ENCODE data around the gene ALS2CL.

Gene ALS2CL

DNA sequence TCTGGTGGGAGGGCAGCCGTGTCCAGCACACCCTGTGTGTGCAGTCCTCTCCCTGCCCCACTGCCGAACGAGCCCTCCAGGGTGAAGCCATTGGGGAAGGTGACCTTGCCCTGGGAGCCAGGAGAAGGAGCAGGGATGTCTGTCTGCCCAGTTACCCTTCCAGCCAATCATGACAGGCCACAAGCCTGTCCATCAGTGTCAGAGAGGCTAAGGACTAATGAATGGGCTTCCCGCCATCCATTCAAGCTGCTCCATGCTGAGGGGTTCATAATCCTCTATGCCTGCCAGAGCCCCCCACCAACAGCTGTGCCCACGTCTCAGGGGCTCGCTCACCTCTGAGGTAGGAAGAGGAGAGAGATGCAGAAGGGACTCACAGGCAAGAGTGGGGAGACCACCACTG, 15.2 kb downstream of the ALS2CL start:
- DNase-seq (ENCODE audit: low read depth in 2 of 2), result no peak

DNA sequence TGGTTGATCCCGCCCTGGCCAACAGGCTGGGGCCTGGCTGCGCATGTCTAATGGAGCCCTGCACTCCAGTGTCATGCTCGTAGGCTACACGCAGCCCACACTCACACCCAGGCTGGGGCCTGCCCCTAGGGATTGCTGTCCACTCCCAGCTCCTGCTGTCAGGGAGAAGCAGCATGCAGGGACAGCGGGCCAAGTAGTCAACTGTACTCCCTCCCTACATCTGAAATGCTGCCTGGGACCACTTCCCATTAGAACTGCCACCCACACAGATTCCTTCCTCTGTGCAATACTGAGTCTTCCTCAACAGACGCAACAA, 16.1 kb downstream of the ALS2CL start:
- no peak for DNase-seq (ENCODE audit: low read depth in 2 of 2)

DNA sequence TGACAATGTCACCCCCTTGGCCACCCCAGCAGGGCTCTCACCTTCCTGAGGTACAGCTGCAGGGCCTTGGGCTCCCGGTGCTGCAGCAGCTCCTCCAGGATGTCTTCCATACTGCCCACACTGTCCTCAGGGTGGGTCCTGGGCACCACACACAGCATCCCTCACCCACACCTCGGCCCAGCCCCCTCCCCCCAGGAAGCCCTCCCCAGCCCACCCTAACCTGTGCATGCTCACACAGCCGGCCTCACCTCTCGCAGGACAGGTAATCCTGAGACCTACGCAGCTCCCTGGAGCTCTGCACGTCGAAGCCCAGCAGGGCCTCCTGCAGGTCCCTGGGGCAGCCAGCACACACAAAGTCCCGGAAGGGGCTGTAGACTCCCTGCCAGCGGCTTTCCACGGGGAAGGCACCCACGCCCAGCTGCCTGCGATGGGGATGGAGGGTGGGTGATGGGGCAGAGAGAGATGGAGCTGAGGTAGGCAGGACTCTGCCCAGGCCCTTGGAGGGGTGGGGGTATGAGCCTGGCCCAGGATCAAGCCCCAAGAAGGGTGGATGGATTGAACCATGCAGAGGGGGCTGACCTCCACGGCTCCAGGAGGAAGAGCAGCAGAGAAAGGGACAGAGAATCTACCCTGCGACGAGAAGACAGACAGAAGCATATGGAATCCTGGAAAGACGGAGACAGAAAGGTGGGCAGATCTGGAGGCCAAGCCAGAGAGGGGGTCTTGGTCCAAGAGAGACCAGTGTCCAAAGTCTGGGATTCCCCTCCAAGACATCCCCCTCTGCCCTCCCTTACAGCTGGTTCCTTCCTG, 16.7 kb downstream of the ALS2CL start:
- no peak for DNase-seq (ENCODE audit: low read depth in 2 of 2)

GRCh38 chr3:46675843-46676567, 17.5 kb downstream of the ALS2CL start:
- DNase-seq (ENCODE audit: low read depth in 2 of 2), result no peak

GRCh38 chr3:46675426-46675825, 18.1 kb downstream of the ALS2CL start:
- no peak for DNase-seq (ENCODE audit: low read depth in 2 of 2)

DNA sequence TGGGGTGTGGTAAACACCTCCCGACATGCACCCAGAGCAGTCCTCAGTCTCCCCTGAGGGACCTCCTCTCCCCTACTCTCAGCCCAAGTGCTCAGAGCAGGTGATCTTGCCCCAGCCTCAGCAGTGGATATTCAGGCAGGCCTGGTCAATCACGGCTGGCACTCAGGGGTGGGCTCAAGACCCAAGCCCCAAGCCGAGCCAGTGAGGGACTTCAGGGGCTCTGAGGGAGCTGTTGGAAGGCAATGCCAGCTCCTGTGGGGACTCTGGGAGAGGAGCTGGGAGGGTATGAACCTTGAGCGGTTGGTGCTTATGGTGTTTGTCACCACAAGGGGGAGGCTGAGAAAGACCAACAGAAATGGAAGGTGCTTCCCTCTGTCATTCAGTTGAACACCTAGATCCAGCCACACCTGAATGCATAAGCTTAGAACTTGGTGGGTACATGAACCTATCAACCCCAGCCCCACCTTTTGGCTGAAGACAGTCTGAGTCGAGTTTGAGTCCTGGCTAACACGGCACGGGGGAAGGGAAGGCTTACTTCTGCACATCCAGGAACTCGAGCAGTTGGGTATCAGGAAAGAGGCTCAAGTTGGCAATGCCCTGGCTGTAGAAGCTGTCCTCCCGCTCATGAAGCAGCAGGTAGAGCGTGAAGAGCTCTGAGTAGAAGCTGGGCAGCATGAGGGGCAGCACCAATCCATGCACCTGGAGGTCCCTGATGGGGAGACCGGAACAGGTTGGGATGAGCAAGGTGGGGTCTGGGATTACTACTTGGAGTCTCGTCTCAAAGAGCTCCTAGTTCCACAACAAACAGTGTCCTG, 19.2 kb downstream of the ALS2CL start:
- no peak for DNase-seq (ENCODE audit: low read depth in 2 of 2)

DNA sequence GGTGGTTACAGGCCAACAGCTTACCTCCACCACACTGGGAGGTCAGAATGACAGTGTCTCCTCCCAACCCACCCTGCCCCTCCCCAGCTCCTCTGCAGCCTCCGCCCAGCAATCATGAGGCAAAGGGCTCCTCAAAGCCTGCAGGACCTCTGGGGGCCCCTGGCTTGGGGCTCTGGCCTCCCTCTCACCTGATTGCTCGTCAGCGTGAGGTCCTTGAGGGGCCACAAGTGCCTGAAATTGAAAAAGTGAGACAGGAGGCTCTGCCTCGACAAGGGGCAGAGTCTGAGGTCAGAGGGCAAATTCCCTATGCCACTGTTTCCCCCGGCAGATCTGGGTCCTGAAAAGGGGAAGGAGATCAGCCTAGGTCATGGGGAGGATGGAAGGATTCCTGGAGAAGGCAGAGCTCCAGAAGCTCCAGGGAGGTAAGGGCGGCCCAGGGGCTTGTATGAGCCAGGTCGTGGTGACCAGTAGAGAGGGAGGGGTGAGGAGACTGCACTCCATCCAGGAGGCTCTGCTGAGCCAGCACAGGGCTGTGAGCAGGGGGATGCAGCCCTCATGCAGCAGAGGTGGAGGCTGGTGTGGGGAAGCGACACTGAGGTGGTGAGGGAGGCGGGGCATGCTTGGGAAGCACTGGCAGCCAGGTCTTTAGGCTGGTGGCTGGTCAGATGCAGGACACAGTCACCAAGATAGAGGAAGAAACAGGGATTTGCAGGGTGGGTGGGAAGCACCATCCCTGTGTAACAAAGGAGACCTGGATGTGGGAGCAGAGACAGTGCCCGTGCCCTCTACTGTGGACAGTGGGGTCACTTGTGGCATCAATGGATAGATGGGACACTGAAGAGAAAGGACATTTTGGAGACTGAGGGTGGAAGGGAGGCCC, 20.1 kb downstream of the ALS2CL start:
- DNase-seq (ENCODE audit: low read depth in 2 of 2), result no peak

GRCh38 chr3:46672349-46672695, 21.2 kb downstream of the ALS2CL start:
- no peak for DNase-seq (ENCODE audit: low read depth in 2 of 2)

DNA sequence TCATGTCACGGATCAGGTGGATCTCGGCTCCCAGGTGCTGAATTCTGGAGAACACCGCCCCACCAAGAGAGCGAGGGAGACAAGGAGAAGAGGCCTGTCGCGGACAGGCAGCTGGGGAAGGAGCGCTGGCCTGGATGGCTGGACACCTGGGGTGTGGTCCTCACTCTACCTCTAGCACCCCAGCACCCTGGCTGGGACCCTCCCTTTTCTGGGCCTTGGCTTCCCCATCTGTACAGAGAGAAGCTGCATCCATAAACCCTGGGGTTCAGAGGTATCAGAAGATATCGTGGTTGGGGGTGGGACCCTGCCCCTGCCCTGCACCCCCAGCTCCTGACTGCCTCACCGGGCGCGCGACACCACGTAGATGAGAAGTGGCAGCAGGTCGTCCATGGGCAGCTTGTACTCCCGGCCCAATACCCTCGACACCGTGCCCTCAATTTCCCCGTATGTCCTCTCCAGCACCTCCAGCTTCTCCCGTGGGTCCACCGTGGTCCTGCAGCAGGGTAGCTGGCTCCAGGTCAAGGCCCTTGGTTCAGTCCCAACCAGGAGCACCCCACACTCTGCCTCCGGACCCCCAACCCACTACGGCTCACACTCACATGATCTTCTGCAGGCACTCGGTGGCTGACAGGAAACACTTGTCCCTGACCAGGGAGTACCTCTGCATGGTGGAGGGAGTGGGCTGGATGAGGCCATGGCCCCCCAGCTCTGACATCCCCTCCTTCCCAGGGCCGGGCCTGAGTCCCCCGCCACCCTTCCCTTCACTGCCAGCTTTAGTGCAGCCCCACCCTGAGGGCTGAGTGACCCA, 21.7 kb downstream of the ALS2CL start:
- DNase-seq (ENCODE audit: low read depth in 2 of 2), result no peak

GRCh38 chr3:46670891-46671427, 22.5 kb downstream of the ALS2CL start:
- no peak for DNase-seq (ENCODE audit: low read depth in 2 of 2)

GRCh38 chr3:46670000-46670890, 23.2 kb downstream of the ALS2CL start:
- no peak for DNase-seq (ENCODE audit: low read depth in 2 of 2)

- no peak for DNase-seq (ENCODE audit: low read depth in 2 of 2)
Observed at GRCh38 chr3:46669191-46669999, 24.1 kb downstream of the ALS2CL start.

GRCh38 chr3:46668591-46668990, 24.9 kb downstream of the ALS2CL start:
- DNase-seq (ENCODE audit: low read depth in 2 of 2), result no peak

- no peak for DNase-seq (ENCODE audit: low read depth in 2 of 2)
Observed at GRCh38 chr3:46668116-46668515, 25.4 kb downstream of the ALS2CL start.

DNA sequence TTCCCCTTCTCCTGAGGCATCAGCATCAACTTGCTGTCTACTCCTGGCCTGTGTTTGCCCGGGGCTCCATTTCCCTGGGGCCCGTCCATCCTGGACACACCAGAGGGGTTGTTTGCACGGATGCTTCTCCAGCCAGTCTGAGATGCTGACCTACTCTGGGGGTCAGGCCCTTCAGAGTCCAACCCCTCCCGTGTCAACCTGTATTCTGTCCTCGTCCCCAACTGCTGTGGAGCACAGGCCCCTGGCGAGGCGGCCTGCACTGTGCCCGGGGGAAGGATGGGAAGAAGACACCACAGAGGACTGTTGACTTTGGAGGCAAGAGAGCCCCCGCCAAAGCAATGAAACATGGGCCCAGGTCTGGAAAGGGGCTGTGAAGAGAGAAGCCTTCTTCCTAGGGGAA, 25.8 kb downstream of the ALS2CL start:
- DNase-seq (ENCODE audit: low read depth in 2 of 2), result no peak

GRCh38 chr3:46667061-46667621, 26.3 kb downstream of the ALS2CL start:
- no peak for DNase-seq (ENCODE audit: low read depth in 2 of 2)

DNA sequence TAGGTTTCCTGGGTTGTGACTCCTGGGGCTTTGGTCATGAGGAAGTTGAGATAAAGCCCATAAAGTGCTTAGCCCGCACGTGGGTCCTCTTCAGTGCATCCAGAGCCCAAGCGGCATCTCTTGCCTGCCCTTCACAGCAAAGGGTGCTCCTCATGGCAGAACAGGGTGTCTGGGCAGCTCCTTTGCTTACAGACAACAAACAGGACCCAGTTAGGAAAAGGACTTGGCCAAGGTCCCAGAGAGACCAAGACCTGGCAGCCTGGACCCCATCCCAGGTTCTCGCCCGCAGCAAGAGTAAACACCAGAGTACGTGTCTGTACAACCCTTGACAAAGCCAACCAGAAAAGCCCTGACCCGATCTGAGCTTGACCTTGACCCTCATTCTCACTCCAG, 27.0 kb downstream of the ALS2CL start:
- no peak for DNase-seq (ENCODE audit: low read depth in 2 of 2)

GRCh38 chr3:46665763-46666452, 27.6 kb downstream of the ALS2CL start:
- no peak for DNase-seq (ENCODE audit: low read depth in 2 of 2)

Data from stimulated activated CD4-positive, alpha-beta T cell treated with anti-CD3 and anti-CD28 coated beads, Interleukin-1b, Interleukin-23, amount 100 ng/mL, for 4 hours (primary cell).